DND-41 (cell line): ENCODE measurements around the gene BTBD7.

Source experiments
- ATAC-seq: fragments of 200-7000 bp; cut with Tn5 transposase; 3 replicates; pipeline ENCODE4 v1.9.1; 2021; ENCODE audit warnings: low read depth; ENCODE audit not compliant: insufficient read depth
- DNase-seq: peaks from one replicate; pipeline ENCODE4 v3.0.0-alpha.2; 2020
- H2AFZ ChIP-seq: 2 replicates; pipeline ENCODE4 v1.6.0; 2012; ENCODE audit warnings: low read depth, low read length
- H3K27ac ChIP-seq: 2 replicates; pipeline ENCODE4 v1.5.1; 2012; ENCODE audit warnings: low read length, inconsistent platforms
- H3K27me3 ChIP-seq: fragments of 200-600 bp; sonication (generic); 2 replicates; pipeline ENCODE4 v1.6.0; 2012; ENCODE audit warnings: low read length, mild to moderate bottlenecking, inconsistent platforms; ENCODE audit not compliant: insufficient read depth, poor library complexity
- H3K36me3 ChIP-seq: 2 replicates; pipeline ENCODE4 v1.5.1; 2012; ENCODE audit warnings: low read length, inconsistent platforms; ENCODE audit not compliant: insufficient read depth
- H3K4me1 ChIP-seq: 2 replicates; pipeline ENCODE4 v1.5.1; 2012; ENCODE audit warnings: mild to moderate bottlenecking, low read length; ENCODE audit not compliant: insufficient read depth
- H3K4me2 ChIP-seq: 2 replicates; pipeline ENCODE4 v1.6.0; 2012; ENCODE audit warnings: mild to moderate bottlenecking, moderate library complexity, low read length, inconsistent platforms; ENCODE audit not compliant: insufficient read depth
- H3K4me3 ChIP-seq, 2 experiments: fragments of 200-600 bp in 1 of 2; shearing (Covaris generic) in 1 of 2; 2 replicates each; pipeline ENCODE4 v1.5.1; 2012 to 2016; ENCODE audit warnings: inconsistent platforms in 2 of 2, low read length in 2 of 2, mild to moderate bottlenecking in 2 of 2, low read depth in 1 of 2, moderate library complexity in 1 of 2
- H3K79me2 ChIP-seq: 2 replicates; pipeline ENCODE4 v1.6.0; 2012; ENCODE audit warnings: low read length, inconsistent platforms; ENCODE audit not compliant: insufficient read depth
- H3K9ac ChIP-seq: 2 replicates; pipeline ENCODE4 v1.6.0; 2012; ENCODE audit warnings: low read depth, mild to moderate bottlenecking, inconsistent platforms, low read length, moderate library complexity
- H3K9me3 ChIP-seq: 2 replicates; pipeline ENCODE4 v1.5.1; 2012; ENCODE audit warnings: low read length, moderate library complexity, mild to moderate bottlenecking, inconsistent platforms; ENCODE audit not compliant: insufficient read depth, severe bottlenecking
- H4K20me1 ChIP-seq: 2 replicates; pipeline ENCODE4 v1.6.0; 2012; ENCODE audit warnings: low read length; ENCODE audit not compliant: insufficient read depth
- CTCF ChIP-seq: IDR thresholded peaks from 2 replicates; pipeline ENCODE4 v1.5.1; 2012; ENCODE audit warnings: borderline replicate concordance, low read length, moderate library complexity, mild to moderate bottlenecking; ENCODE audit not compliant: poor library complexity, severe bottlenecking; ENCODE audit errors: extremely low read depth
- EZH2 ChIP-seq: IDR thresholded peaks from 3 replicates; pipeline ENCODE4 v1.6.1; 2012; ENCODE audit warnings: borderline replicate concordance, low read depth, mild to moderate bottlenecking, moderate library complexity, low read length, inconsistent platforms; ENCODE audit not compliant: severe bottlenecking

BTBD7 gene

GRCh38 chr14:93332397-93332852 is 411 bp downstream of the BTBD7 start:
- TF ChIP-seq EZH2 (no peak), CTCF (no peak)
- Histone ChIP-seq H3K4me3 (peak overlapping the region; percentile 81 to 94), H2AFZ (peak overlapping the region; percentile 79), H3K4me1 (peaks cover 40% of the 10 kb centered on the region), H3K9me3 (peaks cover 8% of the 10 kb centered on the region), H3K27ac (peak overlapping the region; percentile 70), H4K20me1 (peaks cover 8% of the 10 kb centered on the region; the same call in 1 of the 2 replicates), H3K9ac (peak overlapping the region; percentile 71), H3K4me2 (peak overlapping the region; percentile 87), H3K27me3 (no peaks in the 10 kb centered on the region), H3K79me2 (peaks cover 53% of the 10 kb centered on the region), H3K36me3 (no peaks in the 10 kb centered on the region; the same call in 1 of the 2 replicates)
- ATAC-seq = peak; percentile 46
- peak; percentile 45 for DNase-seq

- peak overlapping the region; percentile 70 for H3K27ac ChIP-seq
- peak overlapping the region; percentile 81 to 94 for H3K4me3 ChIP-seq
- no peaks in the 10 kb centered on the region for H3K27me3 ChIP-seq
- peaks cover 59% of the 10 kb centered on the region for H3K79me2 ChIP-seq
- H2AFZ ChIP-seq = peak overlapping the region; percentile 79
- peak overlapping the region; percentile 87 for H3K4me2 ChIP-seq
- H4K20me1 ChIP-seq = peaks cover 8% of the 10 kb centered on the region; the same call in 1 of the 2 replicates
- peaks cover 40% of the 10 kb centered on the region for H3K4me1 ChIP-seq
- ATAC-seq (no peak), DNase-seq (no peak)
- H3K36me3 ChIP-seq = no peaks in the 10 kb centered on the region; the same call in 1 of the 2 replicates
- peaks cover 3% of the 10 kb centered on the region for H3K9me3 ChIP-seq
- no peak for TF ChIP-seq EZH2
- no peak for TF ChIP-seq CTCF
- H3K9ac ChIP-seq = peak overlapping the region; percentile 71
These were observed 974 bp downstream of the BTBD7 start for GRCh38 chr14:93331728-93332396.

- H3K36me3 ChIP-seq = no peaks in the 10 kb centered on the region; the same call in 1 of the 2 replicates
- ATAC-seq (no peak), DNase-seq (no peak)
- peaks cover 13% of the 10 kb centered on the region for H4K20me1 ChIP-seq
- H3K9ac ChIP-seq = peak overlapping the region; percentile 71
- H3K27ac ChIP-seq = peak overlapping the region; percentile 24; the same call in 1 of the 2 replicates
- no peaks in the 10 kb centered on the region for H3K27me3 ChIP-seq
- H2AFZ ChIP-seq = no peak overlapping the region
- H3K4me2 ChIP-seq = peak overlapping the region; percentile 87
- peak overlapping the region; percentile 81 to 94; a peak in 3 of 4 replicates for H3K4me3 ChIP-seq
- peaks cover 40% of the 10 kb centered on the region for H3K4me1 ChIP-seq
- H3K9me3 ChIP-seq = no peaks in the 10 kb centered on the region
- peaks cover 66% of the 10 kb centered on the region for H3K79me2 ChIP-seq
- TF ChIP-seq EZH2 (no peak), CTCF (no peak)
These were observed 1.7 kb downstream of the BTBD7 start for GRCh38 chr14:93331002-93331727.
